ENCODE data around the gene RIN1. TPM values are rescaled to one million over a fixed set of nuclear protein-coding genes. Genes with fewer than 3 reads are reported as not detected.
"Not testable (repeated sequence)": the region's sequence is repeated elsewhere in the genome, so short reads cannot be mapped to it uniquely, and the experiment has no call there.

The RIN1 gene, protein sequence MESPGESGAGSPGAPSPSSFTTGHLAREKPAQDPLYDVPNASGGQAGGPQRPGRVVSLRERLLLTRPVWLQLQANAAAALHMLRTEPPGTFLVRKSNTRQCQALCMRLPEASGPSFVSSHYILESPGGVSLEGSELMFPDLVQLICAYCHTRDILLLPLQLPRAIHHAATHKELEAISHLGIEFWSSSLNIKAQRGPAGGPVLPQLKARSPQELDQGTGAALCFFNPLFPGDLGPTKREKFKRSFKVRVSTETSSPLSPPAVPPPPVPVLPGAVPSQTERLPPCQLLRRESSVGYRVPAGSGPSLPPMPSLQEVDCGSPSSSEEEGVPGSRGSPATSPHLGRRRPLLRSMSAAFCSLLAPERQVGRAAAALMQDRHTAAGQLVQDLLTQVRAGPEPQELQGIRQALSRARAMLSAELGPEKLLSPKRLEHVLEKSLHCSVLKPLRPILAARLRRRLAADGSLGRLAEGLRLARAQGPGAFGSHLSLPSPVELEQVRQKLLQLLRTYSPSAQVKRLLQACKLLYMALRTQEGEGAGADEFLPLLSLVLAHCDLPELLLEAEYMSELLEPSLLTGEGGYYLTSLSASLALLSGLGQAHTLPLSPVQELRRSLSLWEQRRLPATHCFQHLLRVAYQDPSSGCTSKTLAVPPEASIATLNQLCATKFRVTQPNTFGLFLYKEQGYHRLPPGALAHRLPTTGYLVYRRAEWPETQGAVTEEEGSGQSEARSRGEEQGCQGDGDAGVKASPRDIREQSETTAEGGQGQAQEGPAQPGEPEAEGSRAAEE
- 2.8 and 9.5 TPM in 2 replicates for total RNA-seq (ENCODE audit: low replicate concordance)
- long read RNA-seq: 0 reads

DNA sequence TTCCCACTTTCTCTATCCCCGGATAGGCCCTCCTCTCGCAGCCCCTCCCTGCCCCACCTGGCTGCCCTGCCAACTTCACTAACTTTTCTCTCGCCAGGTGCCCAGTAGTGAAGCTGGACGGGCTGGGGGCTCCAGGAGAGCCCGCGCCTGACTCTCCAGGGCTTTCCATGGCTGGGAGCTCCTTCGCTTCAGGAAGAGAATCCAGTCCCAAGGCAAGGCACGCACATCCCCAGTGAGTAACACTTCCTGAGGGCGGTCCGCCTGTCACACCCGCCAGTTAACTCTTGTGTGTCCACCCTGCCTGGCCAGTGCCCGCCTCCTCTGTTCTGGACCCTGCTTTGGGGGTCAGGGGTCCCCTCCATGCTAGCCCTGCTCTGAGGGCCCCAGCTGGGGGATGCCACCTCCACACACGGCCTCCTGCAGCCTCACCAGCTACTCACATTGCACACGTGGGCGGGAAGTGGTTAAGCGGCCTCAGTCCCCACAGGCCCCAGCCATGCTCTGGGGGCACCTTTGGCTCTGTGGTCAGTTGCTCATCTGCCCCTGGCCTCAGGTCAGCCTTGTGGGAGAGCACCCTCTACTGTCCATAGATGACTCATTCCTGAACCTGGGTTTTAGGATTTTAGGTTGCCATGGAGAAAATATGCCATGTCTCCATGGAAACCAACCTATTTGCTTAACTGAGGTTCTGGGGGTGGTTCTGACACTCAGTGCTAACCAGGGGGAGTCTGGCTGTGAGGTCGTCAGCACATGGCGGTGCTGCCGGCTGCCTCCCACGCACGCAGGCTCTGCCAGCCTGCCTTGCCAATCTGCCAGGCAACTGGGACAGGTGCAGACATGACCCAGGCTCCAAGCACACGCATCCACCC is at the start of gene RIN1:
Gene RIN1 (minus strand): TSS at position 201 of the 869 bp plus-strand sequence. CDS start 32 bp downstream, at position 169.
- no peak for DNase-seq (ENCODE audit: extremely low spot score, unreplicated experiment)
- Mint-ChIP-seq H3K9me3 (no peaks in the 10 kb centered on the region), H3K4me1 (ENCODE audit: unreplicated experiment) (peaks cover 4% of the 10 kb centered on the region), H3K27ac (peak within 1 kb of the TSS; percentile 76), H3K27me3 (no peaks in the 10 kb centered on the region), H3K4me3 (peak within 1 kb of the TSS; percentile 94), H3K36me3 (no peaks in the 10 kb centered on the region)
- TF ChIP-seq, protein P1, sequence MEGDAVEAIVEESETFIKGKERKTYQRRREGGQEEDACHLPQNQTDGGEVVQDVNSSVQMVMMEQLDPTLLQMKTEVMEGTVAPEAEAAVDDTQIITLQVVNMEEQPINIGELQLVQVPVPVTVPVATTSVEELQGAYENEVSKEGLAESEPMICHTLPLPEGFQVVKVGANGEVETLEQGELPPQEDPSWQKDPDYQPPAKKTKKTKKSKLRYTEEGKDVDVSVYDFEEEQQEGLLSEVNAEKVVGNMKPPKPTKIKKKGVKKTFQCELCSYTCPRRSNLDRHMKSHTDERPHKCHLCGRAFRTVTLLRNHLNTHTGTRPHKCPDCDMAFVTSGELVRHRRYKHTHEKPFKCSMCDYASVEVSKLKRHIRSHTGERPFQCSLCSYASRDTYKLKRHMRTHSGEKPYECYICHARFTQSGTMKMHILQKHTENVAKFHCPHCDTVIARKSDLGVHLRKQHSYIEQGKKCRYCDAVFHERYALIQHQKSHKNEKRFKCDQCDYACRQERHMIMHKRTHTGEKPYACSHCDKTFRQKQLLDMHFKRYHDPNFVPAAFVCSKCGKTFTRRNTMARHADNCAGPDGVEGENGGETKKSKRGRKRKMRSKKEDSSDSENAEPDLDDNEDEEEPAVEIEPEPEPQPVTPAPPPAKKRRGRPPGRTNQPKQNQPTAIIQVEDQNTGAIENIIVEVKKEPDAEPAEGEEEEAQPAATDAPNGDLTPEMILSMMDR (conservative IDR thresholded peaks at IDR 0.05): peak; percentile 69

DNA sequence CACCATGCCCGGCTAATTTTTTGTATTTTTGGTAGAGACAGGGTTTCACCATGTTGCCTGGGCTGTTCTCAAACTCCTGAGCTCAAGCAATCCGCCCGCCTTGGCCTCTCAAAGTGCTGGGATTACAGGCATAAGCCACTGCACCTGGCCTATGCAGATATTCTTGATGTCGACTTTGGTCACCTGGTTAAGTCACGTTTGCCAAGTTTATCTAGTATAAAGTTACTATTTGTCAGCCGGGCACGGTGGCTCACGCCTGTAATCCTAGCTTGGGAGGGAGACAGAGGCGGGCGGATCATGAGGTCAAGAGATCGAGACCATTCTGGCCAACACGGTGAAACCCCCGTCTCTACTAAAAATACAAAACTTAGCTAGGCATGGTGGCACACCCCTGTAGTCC is 48.1 kb upstream of the RIN1 start:
- H3K4me3 Mint-ChIP-seq; DNase-seq (ENCODE audit: extremely low spot score, unreplicated experiment); H3K27ac Mint-ChIP-seq; H3K36me3 Mint-ChIP-seq; H3K9me3 Mint-ChIP-seq; H3K27me3 Mint-ChIP-seq: not testable (repeated sequence)
- H3K4me1 Mint-ChIP-seq (ENCODE audit: unreplicated experiment): peaks cover 10% of the 10 kb centered on the region

DNA sequence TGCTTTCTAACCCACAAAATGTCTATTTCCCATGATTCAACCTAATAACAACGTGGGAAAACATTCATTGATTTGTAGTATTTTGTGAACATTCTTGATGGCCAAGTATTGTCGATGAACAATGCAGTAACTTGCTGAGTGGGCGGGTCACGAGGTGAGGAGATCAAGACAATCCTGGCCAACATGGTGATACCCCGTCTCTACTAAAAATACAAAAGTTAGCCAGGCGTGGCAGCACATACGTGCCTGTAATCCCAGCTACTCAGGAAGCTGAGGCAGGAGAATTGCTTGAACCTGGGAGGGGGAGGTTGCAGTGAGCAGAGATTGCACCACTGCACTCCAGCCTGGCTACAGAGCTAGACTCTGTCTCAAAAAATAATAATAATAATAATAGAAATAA is 44.0 kb upstream of the RIN1 start:
- H3K4me1 Mint-ChIP-seq (ENCODE audit: unreplicated experiment); H3K27ac Mint-ChIP-seq; DNase-seq (ENCODE audit: extremely low spot score, unreplicated experiment); H3K4me3 Mint-ChIP-seq; H3K9me3 Mint-ChIP-seq; H3K36me3 Mint-ChIP-seq; H3K27me3 Mint-ChIP-seq: not testable (repeated sequence)

DNA sequence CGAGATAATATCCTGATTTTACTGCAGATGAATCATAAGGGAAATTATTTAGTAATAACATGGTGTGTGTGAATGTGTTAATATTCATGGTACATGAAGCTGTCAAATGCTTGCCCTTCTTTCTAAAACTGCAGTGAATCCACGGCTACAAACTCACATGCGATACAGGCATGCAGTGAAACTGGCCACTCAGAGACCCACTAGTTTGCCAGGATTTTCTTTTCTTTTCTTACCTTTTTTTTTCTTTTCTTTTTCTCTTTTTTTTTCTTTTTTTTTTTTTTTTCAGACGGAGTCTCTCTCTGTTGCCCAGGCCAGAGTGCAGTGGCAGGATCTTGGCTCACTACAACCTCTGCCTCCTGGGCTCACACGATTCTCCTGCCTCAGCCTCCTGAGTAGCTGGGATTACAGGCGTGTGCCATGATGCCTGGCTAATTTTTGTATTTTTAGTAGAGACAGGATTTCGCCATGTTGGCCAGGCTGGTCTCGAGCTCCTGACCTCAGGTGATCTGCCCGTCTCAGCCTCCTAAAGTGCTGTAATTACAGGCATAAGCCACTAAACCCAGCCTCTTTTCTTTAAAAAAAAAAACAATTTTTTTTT is 37.6 kb upstream of the RIN1 start:
- not testable (repeated sequence) for H3K9me3 Mint-ChIP-seq; DNase-seq (ENCODE audit: extremely low spot score, unreplicated experiment); H3K27ac Mint-ChIP-seq; H3K36me3 Mint-ChIP-seq; H3K27me3 Mint-ChIP-seq
- TF ChIP-seq, protein P1 (conservative IDR thresholded peaks at IDR 0.05): peak; percentile 35
- Mint-ChIP-seq H3K4me1 (ENCODE audit: unreplicated experiment) (peaks cover 15% of the 10 kb centered on the region), H3K4me3 (peak overlapping the region; percentile 31)

DNA sequence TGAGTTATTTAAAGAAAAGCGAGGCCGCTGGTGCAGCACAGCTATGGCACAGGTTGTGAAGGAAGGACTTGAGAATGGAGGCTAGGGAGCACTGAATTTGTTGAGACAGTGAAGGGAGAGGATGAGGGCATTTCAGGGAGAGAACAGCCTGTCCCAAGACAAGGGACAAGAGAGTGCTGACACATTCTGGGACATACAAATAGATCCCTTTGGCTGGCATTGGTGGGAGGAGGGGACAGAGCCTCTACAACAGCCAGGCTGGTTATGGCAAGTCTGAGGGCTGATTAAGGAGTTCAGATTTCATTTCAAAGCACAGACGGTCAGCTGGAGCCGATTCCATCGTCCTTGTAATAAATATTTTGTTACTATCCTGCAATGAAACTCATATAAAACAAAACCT is 37.0 kb upstream of the RIN1 start:
- TF ChIP-seq, protein P1 (conservative IDR thresholded peaks at IDR 0.05): no peak
- peak overlapping the region; percentile 31 for H3K4me3 Mint-ChIP-seq
- peaks cover 6% of the 10 kb centered on the region for H3K36me3 Mint-ChIP-seq
- peaks cover 3% of the 10 kb centered on the region for H3K27me3 Mint-ChIP-seq
- DNase-seq (ENCODE audit: extremely low spot score, unreplicated experiment): no peak
- peaks cover 15% of the 10 kb centered on the region for H3K4me1 Mint-ChIP-seq (ENCODE audit: unreplicated experiment)
- no peaks in the 10 kb centered on the region for H3K9me3 Mint-ChIP-seq
- H3K27ac Mint-ChIP-seq: no peak overlapping the region
